ENCODE data around the gene MYCL.

- TF ChIP-seq POLR2A (IDR thresholded peaks at IDR 0.05) (no peak), CTCF (IDR thresholded peaks at IDR 0.05 in 4 of 5, conservative IDR thresholded peaks at IDR 0.05 in 1 of 5) (no peak)
Measured at GRCh38 chr1:39857126-39857878, 44.4 kb downstream of the MYCL start.
